ENCODE results near the gene STAM2. TPM values are rescaled to one million over a fixed set of nuclear protein-coding genes. Genes with fewer than 3 reads are reported as not detected.

The STAM2 gene
- total and polyA plus RNA-seq, 2 donors (not counting 3 experiments of a cell fraction or from before 2014, with no cell fraction given), result 10.1 to 27.5 TPM

GRCh38 chr2:152219077-152219828 lies 43.7 kb upstream of the STAM2 start:
- no peaks in the 10 kb centered on the region for H3K36me3 ChIP-seq (ENCODE audit: control insufficient read depth in 2 of 2, extremely low read depth in 1 of 2, insufficient read depth in 2 of 2, low read length in 2 of 2)
- dilution Hi-C loops (cut with MboI; ENCODE audit: extremely low pct_ligation_motif_present, low sequenced_read_pairs) (no loop called here), intact Hi-C loops (cut with micrococcal nuclease) (no loop called here)
- H3K27me3 ChIP-seq (ENCODE audit: control insufficient read depth in 2 of 2, insufficient read depth in 2 of 2, low read length in 2 of 2), result no peaks in the 10 kb centered on the region
- peaks cover 12% of the 10 kb centered on the region for H3K4me1 ChIP-seq (ENCODE audit: control insufficient read depth, extremely low read depth, insufficient read depth, low read length)
- no peaks in the 10 kb centered on the region for H3K79me2 ChIP-seq (ENCODE audit: control insufficient read depth, insufficient read depth, low read length)
- H3K9me3 ChIP-seq (replicated peaks; ENCODE audit: control insufficient read depth, insufficient read depth, low read length), result no peaks in the 10 kb centered on the region
- CTCF ChIA-PET, result no interaction called here
- no peak overlapping the region for H3K4me3 ChIP-seq (replicated peaks in 1 of 3; ENCODE audit: insufficient read depth in 1 of 3, low read depth in 1 of 3, low read length in 3 of 3)
- no peak for FAIRE-seq
- H2AFZ ChIP-seq (ENCODE audit: low read depth, low read length), result no peak overlapping the region
- TF ChIP-seq MAX (IDR thresholded peaks at IDR 0.05; ENCODE audit: insufficient read depth, insufficient read length), result no peak
- no peak for TF ChIP-seq POLR2A (IDR thresholded peaks at IDR 0.05; ENCODE audit: low read depth, low read length)
- TF ChIP-seq MYC (IDR thresholded peaks at IDR 0.05; ENCODE audit: low read depth, low read length), result no peak
- no peak for TF ChIP-seq CTCF (IDR thresholded peaks at IDR 0.05; ENCODE audit: extremely low read depth in 1 of 2, insufficient read depth in 1 of 2, low read depth in 1 of 2, low read length in 2 of 2)
- no peak for TF ChIP-seq EZH2 (IDR thresholded peaks at IDR 0.05; ENCODE audit: borderline replicate concordance, low read depth, low read length, severe bottlenecking)
- no peak for TF ChIP-seq FOS (IDR thresholded peaks at IDR 0.05; ENCODE audit: borderline replicate concordance, insufficient read depth, low read length)
- TF ChIP-seq GATA2 (IDR thresholded peaks at IDR 0.05; ENCODE audit: insufficient read depth, insufficient read length, low read depth, low read length), result no peak
- TF ChIP-seq POLR2AphosphoS5 (IDR thresholded peaks at IDR 0.05; ENCODE audit: insufficient read depth, low read depth, low read length), result no peak
- TF ChIP-seq JUN (IDR thresholded peaks at IDR 0.05; ENCODE audit: borderline replicate concordance, insufficient read depth, insufficient read length, low read depth), result no peak
- DNase-seq (ENCODE audit: low read depth, low spot score), result no peak
- H3K9ac ChIP-seq (replicated peaks; ENCODE audit: extremely low read depth, insufficient read depth, low read length), result no peak overlapping the region
- no peak overlapping the region for H3K27ac ChIP-seq (ENCODE audit: insufficient read depth, low read depth, low read length)
- BruUV-seq (replicated peaks), result no TSS peak
- no peaks in the 10 kb centered on the region for H3K9me1 ChIP-seq (replicated peaks; ENCODE audit: control insufficient read depth, extremely low read depth, insufficient read depth, low read length)
- no peak overlapping the region for H3K4me2 ChIP-seq (ENCODE audit: insufficient read depth, low read length)
- POLR2A ChIA-PET, result no interaction called here
- H4K20me1 ChIP-seq (replicated peaks; ENCODE audit: control insufficient read depth, extremely low read depth, insufficient read depth, low read length), result no peaks in the 10 kb centered on the region

Data from endothelial cell of umbilical vein (primary cell).